A172 (cell line): ENCODE data around the gene CACNA1D. TPM values are rescaled to one million over a fixed set of nuclear protein-coding genes. Genes with fewer than 3 reads are reported as not detected.

ENCODE experiments used
- DNase-seq: peaks from one replicate; pipeline ENCODE4 v3.0.0-alpha.2; 2015; ENCODE audit warnings: low spot score
- total RNA-seq: library from RNA; depleted of rRNA; stranded (reverse); fragments of >200 nt; shearing (Covaris generic); gene quantifications from 2 replicates; pipeline ENCODE4 v1.2.3, GENCODE V29; 2014

Gene CACNA1D
- total RNA-seq, 1 experiment from 2014 or later: not detected

GRCh38 chr3:53525765-53526703 is 31.6 kb downstream of the CACNA1D start:
- no peak for DNase-seq

GRCh38 chr3:53526704-53527055 is 32.3 kb downstream of the CACNA1D start:
- no peak for DNase-seq

- DNase-seq: no peak
These were observed 35.8 kb downstream of the CACNA1D start for GRCh38 chr3:53530205-53530604.

GRCh38 chr3:53531749-53532148 is 37.3 kb downstream of the CACNA1D start:
- DNase-seq: no peak

GRCh38 chr3:53533472-53533871 is 39.1 kb downstream of the CACNA1D start:
- no peak for DNase-seq

GRCh38 chr3:53534216-53534615 is 39.8 kb downstream of the CACNA1D start:
- DNase-seq: no peak

GRCh38 chr3:53534676-53535400 is 40.4 kb downstream of the CACNA1D start:
- no peak for DNase-seq

GRCh38 chr3:53536282-53536681 is 41.9 kb downstream of the CACNA1D start:
- no peak for DNase-seq

GRCh38 chr3:53544357-53544756 is 49.9 kb downstream of the CACNA1D start:
- peak; percentile 2 for DNase-seq

GRCh38 chr3:53545310-53545995 is 51.0 kb downstream of the CACNA1D start:
- DNase-seq: no peak

- DNase-seq: no peak
These were observed 51.6 kb downstream of the CACNA1D start for GRCh38 chr3:53545996-53546359.

- DNase-seq: no peak
These were observed 52.9 kb downstream of the CACNA1D start for GRCh38 chr3:53547327-53547726.

GRCh38 chr3:53550005-53550620 is 55.7 kb downstream of the CACNA1D start:
- DNase-seq: no peak

GRCh38 chr3:53551324-53551723 is 56.9 kb downstream of the CACNA1D start:
- DNase-seq: no peak

- DNase-seq: no peak
These were observed 58.3 kb downstream of the CACNA1D start for GRCh38 chr3:53552730-53553129.

- DNase-seq: no peak
These were observed 58.8 kb downstream of the CACNA1D start for GRCh38 chr3:53553200-53553599.

GRCh38 chr3:53554559-53555067 is 60.2 kb downstream of the CACNA1D start:
- no peak for DNase-seq

- no peak for DNase-seq
These were observed 60.7 kb downstream of the CACNA1D start for GRCh38 chr3:53555068-53555588.

- DNase-seq: no peak
These were observed 72.2 kb downstream of the CACNA1D start for GRCh38 chr3:53566461-53567145.

GRCh38 chr3:53570081-53570480 is 75.7 kb downstream of the CACNA1D start:
- DNase-seq: no peak

GRCh38 chr3:53570709-53571108 is 76.3 kb downstream of the CACNA1D start:
- peak; percentile 77 for DNase-seq
